GM18870 (cell line): Measurements from ENCODE around the gene HGFAC.
"Not testable (repeated sequence)": the region's sequence is repeated elsewhere in the genome, so short reads cannot be mapped to it uniquely, and the experiment has no call there.

Experiments used
- ATAC-seq: cut with Tn5 transposase; IDR thresholded peaks from one replicate; pipeline ENCODE4 v1.9.1; 2021; ENCODE audit warnings: moderate library complexity; ENCODE audit not compliant: unreplicated experiment

HGFAC gene

DNA sequence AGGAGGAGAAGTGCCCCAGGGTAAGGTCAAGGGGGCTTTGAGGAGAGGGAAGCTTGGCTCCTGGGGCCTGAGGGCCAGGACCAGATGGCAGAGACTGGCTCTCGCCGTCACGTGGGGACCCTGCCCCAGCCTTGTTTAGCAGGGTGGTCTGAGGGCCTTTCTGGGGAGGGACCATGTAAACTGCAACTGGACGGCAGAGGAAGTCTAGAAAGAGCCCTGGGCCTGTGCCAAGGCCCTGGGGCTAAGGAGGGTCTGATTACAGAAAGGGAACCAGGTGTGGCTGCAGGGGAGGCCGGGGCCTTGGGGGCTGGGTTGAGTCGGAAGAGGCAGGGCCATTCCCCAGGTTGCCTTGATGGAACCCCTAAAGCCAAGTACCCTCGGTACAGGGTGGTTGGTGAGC lies 1.8 kb upstream of the HGFAC start:
- ATAC-seq: no peak

DNA sequence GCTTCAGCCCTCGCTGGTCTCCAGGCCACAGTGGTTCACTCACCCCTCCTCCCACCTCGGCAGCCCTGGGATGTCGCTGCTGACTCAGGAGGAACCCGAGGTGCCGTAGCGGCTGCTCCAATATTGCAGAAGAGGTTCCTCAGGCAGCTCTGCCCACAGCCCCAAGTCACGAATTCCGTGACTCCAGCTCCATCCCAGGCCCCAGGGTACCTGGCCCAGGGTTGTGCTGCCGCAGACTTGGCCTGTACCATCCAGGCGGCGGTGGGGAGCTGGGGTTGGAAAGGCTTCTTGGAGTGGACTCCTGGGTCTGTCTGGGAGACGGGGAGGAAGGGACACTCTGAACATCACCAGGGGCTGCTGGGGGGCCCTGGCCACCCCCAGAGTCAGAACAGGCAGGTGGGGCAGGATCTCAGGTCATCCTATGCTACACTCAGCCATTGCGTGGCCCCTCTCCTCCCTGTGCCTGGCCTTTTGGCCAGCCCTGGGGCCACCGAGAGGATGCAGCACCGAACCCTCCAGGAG lies 728 bp upstream of the HGFAC start:
- no peak for ATAC-seq

- no peak for ATAC-seq
Measured at GRCh38 chr4:3442460-3442958, 741 bp downstream of the HGFAC start.

- no peak for ATAC-seq
Measured at GRCh38 chr4:3442959-3443749, 1.4 kb downstream of the HGFAC start.

GRCh38 chr4:3443750-3444309 lies 2.1 kb downstream of the HGFAC start:
- no peak for ATAC-seq

DNA sequence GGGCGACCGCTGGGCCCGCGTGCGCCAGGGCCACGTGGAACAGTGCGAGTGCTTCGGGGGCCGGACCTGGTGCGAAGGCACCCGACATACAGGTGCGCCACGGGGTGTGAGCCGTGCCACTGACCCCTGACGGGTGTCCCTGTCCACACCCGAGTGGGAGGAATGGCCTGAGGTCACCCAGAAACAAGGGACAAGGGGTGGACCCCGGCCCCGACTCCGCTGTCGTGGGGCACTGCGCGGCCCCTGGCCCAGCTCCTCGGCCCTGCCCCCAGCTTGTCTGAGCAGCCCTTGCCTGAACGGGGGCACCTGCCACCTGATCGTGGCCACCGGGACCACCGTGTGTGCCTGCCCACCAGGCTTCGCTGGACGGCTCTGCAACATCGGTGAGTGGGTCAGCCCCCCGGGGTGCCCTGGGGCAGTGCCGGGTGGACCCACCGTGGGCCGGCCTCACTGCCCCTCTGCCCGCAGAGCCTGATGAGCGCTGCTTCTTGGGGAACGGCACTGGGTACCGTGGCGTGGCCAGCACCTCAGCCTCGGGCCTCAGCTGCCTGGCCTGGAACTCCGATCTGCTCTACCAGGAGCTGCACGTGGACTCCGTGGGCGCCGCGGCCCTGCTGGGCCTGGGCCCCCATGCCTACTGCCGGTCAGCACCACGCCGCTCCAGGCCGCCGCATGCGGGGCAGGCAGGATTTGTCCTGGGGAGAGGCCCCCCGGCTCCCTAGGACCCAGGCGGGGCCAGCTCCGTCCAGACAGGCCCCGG lies 2.8 kb downstream of the HGFAC start:
- ATAC-seq: no peak

GRCh38 chr4:3445111-3445820 lies 3.5 kb downstream of the HGFAC start:
- ATAC-seq: no peak

DNA sequence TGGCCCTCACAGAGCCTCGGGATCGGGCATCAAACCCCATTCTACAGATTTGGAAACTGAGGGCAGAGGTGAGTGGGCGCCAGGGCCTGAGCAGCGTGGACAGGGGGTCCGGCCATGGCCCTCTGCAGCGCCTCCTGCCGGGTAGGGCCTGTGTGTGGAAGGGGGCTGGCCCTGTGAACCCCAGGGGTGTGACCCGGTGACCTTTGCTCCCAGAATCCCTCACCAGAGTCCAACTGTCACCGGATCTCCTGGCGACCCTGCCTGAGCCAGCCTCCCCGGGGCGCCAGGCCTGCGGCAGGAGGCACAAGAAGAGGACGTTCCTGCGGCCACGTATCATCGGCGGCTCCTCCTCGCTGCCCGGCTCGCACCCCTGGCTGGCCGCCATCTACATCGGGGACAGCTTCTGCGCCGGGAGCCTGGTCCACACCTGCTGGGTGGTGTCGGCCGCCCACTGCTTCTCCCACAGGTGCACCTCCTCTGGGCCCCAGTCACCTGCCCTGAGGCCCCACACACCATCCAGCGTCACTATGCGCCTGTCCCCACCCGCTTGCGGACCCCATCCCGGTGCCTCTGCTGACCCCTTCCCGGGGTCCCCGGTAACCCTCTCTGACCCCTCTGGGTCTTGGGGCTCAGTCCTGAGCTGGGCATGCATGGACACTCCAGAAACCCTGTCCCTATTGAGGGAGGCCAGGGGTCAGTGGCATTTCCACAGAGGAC lies 4.2 kb downstream of the HGFAC start:
- ATAC-seq: no peak

GRCh38 chr4:3446631-3447320 lies 5.0 kb downstream of the HGFAC start:
- ATAC-seq: no peak

- no peak for ATAC-seq
Measured at GRCh38 chr4:3447431-3448395, 5.9 kb downstream of the HGFAC start.

GRCh38 chr4:3449047-3449573 lies 7.3 kb downstream of the HGFAC start:
- ATAC-seq: no peak

- ATAC-seq: no peak
Measured at GRCh38 chr4:3449574-3450534, 8.1 kb downstream of the HGFAC start.

- ATAC-seq: no peak
Measured at GRCh38 chr4:3450643-3451042, 8.9 kb downstream of the HGFAC start.

DNA sequence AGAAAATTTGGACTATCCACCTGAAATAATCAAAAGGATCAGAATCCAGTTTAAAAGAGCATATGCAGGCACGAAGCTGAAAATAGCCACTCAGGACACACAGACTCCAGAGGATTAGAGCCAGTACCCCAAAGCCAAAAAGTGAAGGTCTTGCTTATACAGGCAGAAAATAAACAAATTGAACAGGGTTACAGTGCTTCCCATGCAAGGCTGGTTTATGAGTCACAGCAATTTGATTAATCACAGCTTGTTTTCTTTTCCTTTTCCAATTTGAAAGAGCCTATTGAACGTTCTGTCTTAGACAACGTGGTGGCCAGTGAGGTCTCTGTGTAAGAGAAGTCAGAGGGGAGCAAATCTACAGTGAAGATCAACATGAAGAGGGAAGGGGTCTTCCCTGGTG lies 10.2 kb downstream of the HGFAC start:
- ATAC-seq: no peak

- ATAC-seq: no peak
Measured at GRCh38 chr4:3452376-3452775, 10.6 kb downstream of the HGFAC start.

GRCh38 chr4:3455596-3455995 lies 13.8 kb downstream of the HGFAC start:
- not testable (repeated sequence) for ATAC-seq

DNA sequence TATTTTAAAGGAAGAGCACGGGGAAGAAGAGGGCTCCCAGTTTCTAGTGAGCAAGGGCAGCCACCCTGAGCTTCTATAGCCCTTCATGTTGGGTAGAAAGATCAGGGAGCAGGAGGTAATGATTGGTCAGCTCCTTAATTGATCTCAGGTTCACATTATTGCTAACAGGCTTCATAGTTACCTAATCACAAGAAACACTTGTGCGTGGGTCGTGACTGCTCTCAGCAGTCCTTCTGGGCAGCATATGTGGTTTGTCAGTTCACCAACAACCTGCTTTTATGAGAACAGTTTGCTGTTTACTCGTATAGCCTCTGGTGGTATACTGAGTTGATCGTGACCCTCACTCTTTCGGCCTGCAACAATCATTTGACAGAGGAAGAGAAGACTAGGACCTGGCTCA lies 16.6 kb downstream of the HGFAC start:
- no peak for ATAC-seq
